ENCODE data around the gene COL18A1.

- no peak for TF ChIP-seq CTCF (IDR thresholded peaks at IDR 0.05)
- TF ChIP-seq EZH2 (IDR thresholded peaks at IDR 0.05) = no peak
These were observed 25.6 kb upstream of the COL18A1 start for GRCh38 chr21:45379171-45379900.
